Skeletal muscle tissue (tissue), 4 donors: ENCODE measurements around the gene PROM2. TPM values are rescaled to one million over a fixed set of nuclear protein-coding genes. Genes with fewer than 3 reads are reported as not detected.
"Not testable (repeated sequence)": the region's sequence is repeated elsewhere in the genome, so short reads cannot be mapped to it uniquely, and the experiment has no call there.

Experiments used
- H3K27ac ChIP-seq: one replicate; pipeline ENCODE4 v1.7.0; 2013; ENCODE audit warnings: mild to moderate bottlenecking, low read depth, low read length, inconsistent platforms
- H3K27me3 ChIP-seq, 3 donors: one replicate each; pipeline ENCODE4 v1.7.0; 2013; ENCODE audit warnings: low read length in 3 of 3; ENCODE audit not compliant: control insufficient read depth in 3 of 3, insufficient read depth in 3 of 3
- H3K36me3 ChIP-seq, 3 donors: one replicate each; pipeline ENCODE4 v1.7.0; 2013; ENCODE audit warnings: low read length in 3 of 3; ENCODE audit not compliant: control insufficient read depth in 3 of 3, insufficient read depth in 3 of 3
- H3K4me1 ChIP-seq, 3 donors: one replicate each; pipeline ENCODE4 v1.7.0; 2013; ENCODE audit warnings: low read length in 3 of 3, mild to moderate bottlenecking in 3 of 3; ENCODE audit not compliant: control insufficient read depth in 3 of 3, insufficient read depth in 3 of 3
- H3K4me3 ChIP-seq, 3 donors: one replicate each; pipeline ENCODE4 v1.7.0; 2013; ENCODE audit warnings: low read length in 3 of 3
- H3K9ac ChIP-seq, 3 donors: one replicate each; pipeline ENCODE4 v1.7.0; 2013; ENCODE audit warnings: low read length in 3 of 3, mild to moderate bottlenecking in 3 of 3, moderate library complexity in 2 of 3, low read depth in 1 of 3
- H3K9me3 ChIP-seq, 3 donors: one replicate each; pipeline ENCODE4 v1.7.0; 2013; ENCODE audit warnings: low read length in 3 of 3; ENCODE audit not compliant: control insufficient read depth in 3 of 3
- total RNA-seq: library from RNA; depleted of rRNA; stranded (reverse); fragments of >200 nt; gene quantifications from one replicate; pipeline ENCODE4 v1.2.3, GENCODE V29; 2014
- donor health status: Osteomylitis.

The PROM2 gene
- total RNA-seq, 1 donor from 2014 or later = under 0.01 TPM

DNA sequence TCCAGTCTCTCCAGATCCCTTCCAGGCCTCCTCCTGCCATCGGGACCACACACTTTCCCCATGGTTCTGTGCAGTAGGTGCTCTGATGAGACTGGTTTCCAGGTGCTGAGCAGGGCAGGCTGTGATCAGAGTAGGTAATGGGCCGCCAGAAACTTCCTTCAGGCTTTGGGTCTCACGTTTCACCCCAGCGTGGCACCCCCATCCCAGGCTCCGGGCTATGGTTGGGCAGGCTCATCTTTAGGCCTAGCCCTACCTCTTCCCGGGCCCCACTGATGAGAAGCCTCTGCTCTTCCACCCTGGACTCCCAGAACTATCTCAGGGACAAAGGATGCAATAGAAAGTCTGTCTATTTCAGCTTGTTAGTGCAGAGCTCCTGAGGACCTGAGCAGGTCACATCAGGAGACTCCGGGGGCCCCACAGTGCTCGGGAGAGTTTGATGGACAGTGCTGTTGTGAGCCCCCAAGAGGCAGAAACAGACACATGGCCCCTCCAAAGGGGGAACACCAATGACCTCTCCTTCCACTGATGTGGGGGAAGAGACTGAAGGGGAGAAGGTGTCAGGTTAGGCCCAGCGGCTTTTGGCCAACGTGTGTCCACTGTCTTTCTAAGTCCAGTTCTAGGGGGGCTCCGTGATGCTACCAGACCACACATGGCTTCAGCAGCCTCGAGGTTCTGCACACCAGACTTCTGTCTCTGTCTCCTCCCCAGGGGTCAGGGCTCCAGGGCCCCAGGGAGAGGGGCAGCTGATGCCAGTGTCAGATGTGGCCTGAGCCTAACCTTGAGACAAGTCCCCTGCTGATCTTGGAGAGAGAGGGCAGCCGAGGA, 5.8 kb upstream of the PROM2 start:
- no peak overlapping the region for H3K9ac ChIP-seq
- H3K4me1 ChIP-seq = no peaks in the 10 kb centered on the region

DNA sequence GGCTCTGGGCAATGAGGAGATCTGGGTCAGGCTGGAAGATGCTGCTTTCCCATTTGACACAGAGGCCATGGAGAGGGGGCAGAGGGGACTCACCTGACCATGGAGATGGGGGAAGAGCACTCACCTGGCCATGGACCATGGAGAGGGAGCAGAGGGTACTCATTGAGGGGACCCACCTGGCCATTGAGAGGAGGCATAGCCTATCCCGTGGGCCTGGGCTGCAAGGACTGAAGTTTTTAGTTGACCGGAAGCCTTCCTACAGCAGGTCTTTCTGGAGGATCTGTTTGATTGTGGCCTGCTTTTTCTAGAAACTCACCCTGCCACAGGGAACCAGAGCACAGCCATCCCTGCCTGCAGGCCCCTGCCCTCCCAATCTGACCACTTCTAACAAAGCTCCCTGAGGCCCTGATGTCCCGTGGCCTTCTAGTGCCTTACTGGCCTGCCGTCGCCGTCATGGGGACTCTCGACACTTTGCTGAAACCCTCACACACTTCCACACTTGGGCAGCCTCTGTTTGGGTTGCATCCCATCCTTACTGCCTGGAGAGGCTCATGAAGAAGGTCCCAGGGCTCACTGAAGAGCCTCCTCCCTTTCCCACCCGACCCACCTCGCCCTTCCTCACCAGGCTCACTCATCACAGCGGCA, 5.1 kb upstream of the PROM2 start:
- Histone ChIP-seq H3K4me3 (no peak overlapping the region), H3K4me1 (no peaks in the 10 kb centered on the region)

More for the DNA sequence above, 5.8 kb upstream of the PROM2 start:
- H3K27me3 ChIP-seq = no peaks in the 10 kb centered on the region
- no peaks in the 10 kb centered on the region for H3K9me3 ChIP-seq
- H3K4me3 ChIP-seq = no peak overlapping the region
- no peak overlapping the region for H3K27ac ChIP-seq
- no peaks in the 10 kb centered on the region for H3K36me3 ChIP-seq

DNA sequence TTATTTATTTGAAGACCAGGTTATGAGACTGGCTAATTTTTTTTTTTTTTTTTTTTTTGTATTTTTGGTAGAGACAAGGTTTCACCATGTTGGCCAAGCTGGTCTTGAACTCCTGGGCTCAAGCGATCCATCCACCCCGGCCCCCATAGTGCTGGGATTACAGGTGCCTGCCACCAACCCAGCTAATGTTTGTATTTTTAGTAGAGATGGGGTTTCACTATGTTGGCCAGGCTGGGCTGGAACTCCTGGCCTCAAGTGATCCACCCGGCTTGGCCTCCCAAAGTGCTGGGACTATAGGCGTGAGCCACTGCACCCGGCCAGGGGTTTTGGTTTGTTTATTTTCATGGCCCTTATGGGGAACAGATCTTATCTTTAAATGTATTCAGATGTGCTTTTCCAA, 4.5 kb upstream of the PROM2 start:
- H3K9me3 ChIP-seq, H3K36me3 ChIP-seq, H3K27ac ChIP-seq, H3K9ac ChIP-seq, H3K4me1 ChIP-seq, H3K27me3 ChIP-seq, H3K4me3 ChIP-seq: not testable (repeated sequence)

More for the DNA sequence above, 5.1 kb upstream of the PROM2 start:
- H3K36me3 ChIP-seq = no peaks in the 10 kb centered on the region
- no peaks in the 10 kb centered on the region for H3K9me3 ChIP-seq
- no peaks in the 10 kb centered on the region for H3K27me3 ChIP-seq
- no peak overlapping the region for H3K9ac ChIP-seq
- H3K27ac ChIP-seq = no peak overlapping the region

DNA sequence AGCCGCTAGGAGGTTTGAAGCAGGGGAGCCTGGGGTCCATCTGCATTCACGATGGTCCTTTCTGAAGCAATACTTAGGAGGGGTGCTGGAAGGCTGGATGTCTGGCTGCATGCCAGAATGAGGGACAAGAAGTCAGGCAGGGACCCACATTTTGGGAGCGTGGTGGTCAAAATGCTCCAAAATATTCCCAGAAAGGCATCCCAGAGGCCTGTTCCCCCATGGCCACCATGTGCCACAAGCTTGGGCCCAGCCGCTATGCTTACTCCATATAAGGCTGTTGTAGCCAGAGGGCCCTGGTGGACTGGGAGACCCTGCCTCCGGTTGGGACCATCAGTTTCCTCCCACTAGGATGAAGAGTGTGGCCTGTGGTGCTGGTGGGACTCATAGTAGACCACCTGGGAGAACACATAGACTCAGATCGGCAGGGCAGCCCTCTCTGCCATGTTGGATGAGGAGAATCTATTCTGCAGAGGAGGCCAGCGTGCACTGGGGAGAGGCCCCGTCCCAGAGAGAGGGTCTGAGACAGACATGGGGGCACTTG, 3.6 kb upstream of the PROM2 start:
- H3K27ac ChIP-seq = no peak overlapping the region
- no peak overlapping the region for H3K9ac ChIP-seq
- H3K4me3 ChIP-seq = no peak overlapping the region
- H3K27me3 ChIP-seq = no peaks in the 10 kb centered on the region
- H3K36me3 ChIP-seq = no peaks in the 10 kb centered on the region
- no peaks in the 10 kb centered on the region for H3K4me1 ChIP-seq
- H3K9me3 ChIP-seq = no peaks in the 10 kb centered on the region

DNA sequence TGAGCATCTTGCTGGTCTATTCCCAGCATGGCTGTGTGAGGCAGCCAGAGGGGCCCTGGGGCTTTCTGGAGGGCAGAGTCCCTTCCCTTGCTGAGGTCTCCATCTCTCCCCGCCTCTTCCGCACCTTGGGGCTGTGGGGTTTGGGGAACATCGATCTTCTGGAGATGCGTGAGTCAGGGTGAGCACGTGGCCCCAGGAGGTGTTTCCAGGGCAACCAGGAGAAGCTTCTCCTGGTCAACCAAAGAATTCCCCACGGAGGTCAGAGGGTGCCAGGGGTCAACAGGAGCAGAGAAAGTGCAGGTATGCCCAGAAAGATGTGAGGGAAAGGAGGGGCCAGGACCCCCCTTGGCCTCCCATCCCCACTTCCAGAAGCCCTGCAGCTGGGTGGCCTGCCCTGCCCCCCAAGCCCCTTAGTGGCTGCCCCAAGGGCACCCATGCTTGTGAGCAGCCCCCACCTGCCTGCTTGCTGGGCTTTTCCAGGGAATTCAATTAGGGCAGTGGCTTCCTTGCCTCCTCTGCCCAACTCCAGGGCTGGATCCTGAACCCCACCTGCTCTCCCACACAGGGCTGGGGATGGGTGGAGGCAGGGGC, 2.8 kb upstream of the PROM2 start:
- H3K27me3 ChIP-seq = no peaks in the 10 kb centered on the region
- H3K9ac ChIP-seq = no peak overlapping the region
- H3K36me3 ChIP-seq = no peaks in the 10 kb centered on the region
- H3K27ac ChIP-seq = no peak overlapping the region
- H3K4me3 ChIP-seq = no peak overlapping the region
- no peaks in the 10 kb centered on the region for H3K4me1 ChIP-seq
- no peaks in the 10 kb centered on the region for H3K9me3 ChIP-seq

DNA sequence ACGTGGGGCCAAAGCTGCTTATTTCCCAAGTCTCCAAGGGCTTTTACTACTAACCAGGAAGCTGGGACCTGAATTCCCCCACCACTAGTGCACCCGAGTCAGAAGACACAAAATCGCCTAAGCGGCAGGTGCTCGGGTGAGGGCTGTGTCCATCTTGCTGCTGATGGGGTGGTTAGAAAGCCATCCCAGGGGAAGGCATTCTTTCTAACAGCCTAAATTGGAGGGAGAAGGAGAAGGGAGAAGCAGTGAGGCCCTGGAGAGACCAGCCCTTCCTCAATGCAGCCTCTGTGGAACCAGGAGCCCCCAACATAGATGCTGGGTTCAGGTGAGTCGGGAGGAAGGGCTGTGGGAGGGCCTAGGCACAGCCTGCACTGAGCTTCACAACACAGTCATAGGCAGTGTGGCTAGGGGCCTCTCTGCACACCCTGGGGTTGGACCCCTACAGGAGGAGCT, 1.9 kb upstream of the PROM2 start:
- Histone ChIP-seq H3K9ac (no peak overlapping the region), H3K27me3 (no peaks in the 10 kb centered on the region), H3K27ac (no peak overlapping the region), H3K9me3 (no peaks in the 10 kb centered on the region), H3K4me3 (no peak overlapping the region), H3K4me1 (no peaks in the 10 kb centered on the region), H3K36me3 (no peaks in the 10 kb centered on the region)

DNA sequence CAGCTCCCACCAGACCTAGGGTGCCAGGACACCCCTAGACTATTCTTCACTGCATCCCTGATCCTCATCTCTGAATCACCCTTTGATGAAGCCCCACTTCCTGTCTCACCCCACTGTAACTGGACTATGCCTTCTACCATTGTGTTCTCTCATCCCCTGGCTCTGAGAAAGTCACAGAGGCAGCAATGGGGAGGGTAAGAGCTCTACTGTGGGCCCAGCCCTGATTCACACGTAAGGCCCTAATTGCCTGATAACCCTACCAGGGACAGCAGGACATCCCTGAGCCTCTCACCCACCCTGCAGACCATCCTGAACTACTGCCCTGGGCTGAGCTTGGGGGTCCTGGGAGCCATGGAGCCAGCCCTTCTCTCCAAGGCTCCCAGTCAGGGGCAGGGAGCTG, 1.5 kb upstream of the PROM2 start:
- H3K9me3 ChIP-seq = no peaks in the 10 kb centered on the region

DNA sequence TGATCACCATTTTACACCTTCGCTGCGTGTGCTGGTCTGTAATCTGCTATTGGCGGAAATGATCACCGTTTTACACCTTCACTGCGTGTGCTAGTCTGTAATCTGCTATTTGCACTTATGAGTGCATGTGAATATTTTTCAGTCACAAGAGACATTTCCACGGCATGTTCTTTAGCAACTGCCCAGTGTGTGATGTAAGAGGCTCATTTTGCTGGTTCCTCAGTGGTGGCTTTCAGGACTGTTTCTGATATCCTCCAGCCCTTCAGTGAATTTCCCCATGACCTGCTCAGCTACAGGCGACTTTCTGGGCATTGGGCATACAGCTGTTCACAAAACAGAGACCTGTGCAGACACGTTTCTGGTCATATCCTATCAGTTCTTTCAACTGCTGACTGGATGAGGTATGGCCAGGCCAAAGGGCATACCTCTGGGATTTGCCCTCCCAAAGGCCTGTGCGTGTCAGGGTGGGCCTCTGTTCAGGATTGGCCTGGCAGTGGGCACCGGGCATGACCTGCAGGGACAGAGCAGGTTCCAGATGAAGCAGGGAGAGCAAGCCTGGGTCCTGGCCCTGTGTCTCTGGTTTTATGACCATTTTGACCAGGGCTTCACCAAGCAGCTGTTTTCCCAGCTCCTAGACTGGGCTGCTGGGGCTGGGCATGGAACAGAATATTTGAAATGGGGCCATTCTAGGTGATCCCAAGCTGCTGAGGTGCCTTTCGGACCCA, 521 bp upstream of the PROM2 start:
- no peaks in the 10 kb centered on the region for H3K4me1 ChIP-seq
- no peak overlapping the region for H3K9ac ChIP-seq
- H3K9me3 ChIP-seq = no peaks in the 10 kb centered on the region
- no peak overlapping the region for H3K4me3 ChIP-seq
- H3K27ac ChIP-seq = no peak overlapping the region
- no peaks in the 10 kb centered on the region for H3K27me3 ChIP-seq
- no peaks in the 10 kb centered on the region for H3K36me3 ChIP-seq

More for the DNA sequence above, 1.5 kb upstream of the PROM2 start:
- H3K27ac ChIP-seq = no peak overlapping the region
- no peaks in the 10 kb centered on the region for H3K27me3 ChIP-seq
- no peaks in the 10 kb centered on the region for H3K4me1 ChIP-seq
- no peak overlapping the region for H3K9ac ChIP-seq
- no peaks in the 10 kb centered on the region for H3K36me3 ChIP-seq
- no peak overlapping the region for H3K4me3 ChIP-seq

DNA sequence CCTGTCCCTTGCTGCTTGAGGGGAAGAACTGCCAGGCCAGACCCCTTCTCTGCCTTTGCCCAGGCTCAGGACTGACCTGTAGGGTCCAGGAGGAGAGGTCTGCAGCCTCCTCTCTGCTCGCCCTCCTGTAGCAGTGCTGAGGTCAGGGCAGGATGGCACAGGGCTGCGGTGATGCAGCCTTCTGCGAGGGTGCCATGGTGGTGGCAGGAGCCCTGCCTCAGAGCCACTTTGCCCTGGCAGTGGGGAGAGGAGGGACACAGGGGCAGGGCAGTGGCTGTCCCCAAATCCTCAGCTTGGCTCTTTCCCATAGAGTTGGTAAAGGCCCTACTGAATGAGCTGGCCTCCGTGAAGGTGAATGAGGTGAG, 884 bp downstream of the PROM2 start:
- Histone ChIP-seq H3K27ac (no peak overlapping the region), H3K4me1 (no peaks in the 10 kb centered on the region), H3K9me3 (no peaks in the 10 kb centered on the region), H3K36me3 (no peaks in the 10 kb centered on the region), H3K9ac (no peak overlapping the region), H3K27me3 (no peaks in the 10 kb centered on the region), H3K4me3 (no peak overlapping the region)
